Common myeloid progenitor, CD34-positive (primary cell): ENCODE results near the gene WNK2.

ENCODE experiments used
- CTCF ChIA-PET: fragments of 350-600 bp; sonication (Branson Sonifier 250); formaldehyde crosslinking; loops from one replicate; lab custom pipeline; 2021; ENCODE audit warnings: antibody characterized with exemption; lab: Charles Lee
- POLR2A ChIA-PET: fragments of 350-600 bp; sonication (Branson Sonifier 250); formaldehyde crosslinking; loops from one replicate; lab custom pipeline; 2021; ENCODE audit warnings: antibody characterized with exemption; lab: Charles Lee
- DNase-seq, 3 donors: peaks; one replicate each; pipeline versions ENCODE4 v3.0.0 to v3.0.0-alpha.2; 2013
- H3K27ac ChIP-seq, 2 experiments: 1 replicate in 1 of 2; 2 replicates in 1 of 2; pipeline ENCODE4 v1.7.0; 2013; ENCODE audit warnings: inconsistent platforms in 2 of 2, low read length in 2 of 2, mild to moderate bottlenecking in 2 of 2, low read depth in 1 of 2, moderate library complexity in 1 of 2; ENCODE audit not compliant: severe bottlenecking in 2 of 2, insufficient read depth in 1 of 2, poor library complexity in 1 of 2
- H3K27me3 ChIP-seq, 5 experiments: replicated peaks in 2 of 5; 1 replicate in 3 of 5; 2 replicates in 2 of 5; pipeline versions ENCODE4 v1.6.1 to v1.7.0; 2013; ENCODE audit warnings: low read length in 4 of 5, mild to moderate bottlenecking in 2 of 5, moderate library complexity in 2 of 5, inconsistent platforms in 1 of 5; ENCODE audit not compliant: insufficient read depth in 5 of 5, control insufficient read depth in 4 of 5
- H3K36me3 ChIP-seq, 4 experiments: 1 replicate in 2 of 4; 2 replicates in 2 of 4; pipeline versions ENCODE4 v1.6.1 to v1.7.0; 2013; ENCODE audit warnings: low read length in 3 of 4, control low read depth in 1 of 4, mild to moderate bottlenecking in 1 of 4; ENCODE audit not compliant: control insufficient read depth in 4 of 4, insufficient read depth in 4 of 4
- H3K4me1 ChIP-seq, 4 experiments: 1 replicate in 3 of 4; 2 replicates in 1 of 4; pipeline versions ENCODE4 v1.6.1 to v1.7.1; 2013; ENCODE audit warnings: low read length in 3 of 4, mild to moderate bottlenecking in 3 of 4, control low read depth in 1 of 4, inconsistent platforms in 1 of 4, moderate library complexity in 1 of 4; ENCODE audit not compliant: control insufficient read depth in 4 of 4, insufficient read depth in 4 of 4; ENCODE audit errors: control extremely low read depth in 1 of 4
- H3K4me3 ChIP-seq, 7 experiments: 1 replicate in 4 of 7; 2 replicates in 3 of 7; pipeline versions ENCODE4 v1.5.1 to v1.7.0; 2013; ENCODE audit warnings: mild to moderate bottlenecking in 7 of 7, low read length in 6 of 7, moderate library complexity in 6 of 7, inconsistent platforms in 2 of 7, low read depth in 2 of 7, control low read depth in 1 of 7; ENCODE audit not compliant: insufficient read depth in 4 of 7, control insufficient read depth in 1 of 7; ENCODE audit errors: extremely low read depth in 1 of 7
- H3K9me3 ChIP-seq, 5 experiments: 1 replicate in 4 of 5; 2 replicates in 1 of 5; pipeline versions ENCODE4 v1.6.1 to v1.7.1; 2013; ENCODE audit warnings: low read length in 4 of 5, mild to moderate bottlenecking in 2 of 5, inconsistent platforms in 1 of 5, low read depth in 1 of 5, moderate library complexity in 1 of 5; ENCODE audit not compliant: control insufficient read depth in 4 of 5, insufficient read depth in 2 of 5; ENCODE audit errors: control extremely low read depth in 1 of 5
- WGBS: methylation state at CpG from one replicate; pipeline ENCODE4 v1.1.5; 2013; ENCODE audit not compliant: insufficient coverage; 5-methylcytosine and 5-hydroxymethylcytosine counted together

The WNK2 gene

DNA sequence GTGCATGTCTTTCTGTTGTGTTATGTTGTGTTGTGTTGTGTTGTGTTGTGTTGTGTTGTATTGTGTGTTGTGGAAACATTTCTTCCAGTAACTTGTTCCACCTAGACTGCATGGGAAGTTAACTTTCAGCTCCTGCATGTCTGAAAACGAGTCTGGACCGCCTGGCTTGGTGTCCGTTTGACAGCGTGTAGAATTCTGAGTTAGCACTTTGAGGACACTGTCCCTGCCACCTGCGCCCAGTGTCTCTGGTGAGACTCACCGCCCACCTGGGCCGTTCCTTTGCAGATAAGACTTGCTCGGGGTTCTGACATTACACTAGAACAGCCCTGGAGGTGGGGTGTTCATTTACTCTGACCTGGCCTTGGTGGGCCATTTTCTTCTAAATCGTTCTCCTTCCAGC lies 42.0 kb downstream of the WNK2 start:
- H3K4me1 ChIP-seq: peaks cover 0 to 32% (median 9%) of the 10 kb centered on the region in 4 experiments

DNA sequence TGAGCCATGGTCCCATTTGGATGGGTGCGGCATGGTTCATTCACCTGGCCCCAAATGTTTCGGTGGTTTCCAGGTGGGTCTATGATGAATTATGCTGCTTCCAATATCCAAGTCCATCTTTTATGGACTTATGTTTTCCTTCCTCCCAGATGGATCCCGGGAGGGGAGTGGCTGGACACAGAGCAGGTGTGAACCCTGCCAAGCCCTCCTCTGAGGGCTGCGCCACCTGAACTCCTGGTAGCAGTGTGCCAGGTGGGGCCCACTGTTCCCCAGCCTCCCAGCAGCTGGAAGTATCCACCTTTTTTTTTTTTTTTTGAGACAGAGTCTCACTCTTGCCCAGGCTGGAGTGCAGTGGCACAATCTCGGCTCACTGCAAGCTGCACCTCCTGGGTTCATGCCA lies 42.9 kb downstream of the WNK2 start:
- H3K36me3 ChIP-seq: no peaks in the 10 kb centered on the region
- no peak for DNase-seq
- WGBS: 88% methylated on average over 4 of the region's 5 CpGs
- H3K27ac ChIP-seq: no peak overlapping the region
- ChIA-PET POLR2A (no interaction called here), CTCF (interaction anchor here (1.0 kb wide), 1 partner anchor 14 kb away, joined by 3 read pairs; no protein-coding TSS in a partner anchor)
- H3K9me3 ChIP-seq: peaks cover 0 to 3% (median 0%) of the 10 kb centered on the region in 5 experiments
- peaks cover 0 to 52% (median 22%) of the 10 kb centered on the region in 5 experiments for H3K27me3 ChIP-seq
- no peak overlapping the region for H3K4me3 ChIP-seq
- H3K4me1 ChIP-seq: peaks cover 0 to 41% (median 18%) of the 10 kb centered on the region in 4 experiments

More for the DNA sequence above, 42.0 kb downstream of the WNK2 start:
- peaks cover 0 to 3% (median 0%) of the 10 kb centered on the region in 5 experiments for H3K9me3 ChIP-seq
- 95% methylated on average over 8 of the region's 9 CpGs for WGBS
- H3K4me3 ChIP-seq: no peak overlapping the region
- H3K36me3 ChIP-seq: no peaks in the 10 kb centered on the region
- ChIA-PET POLR2A (no interaction called here), CTCF (no interaction called here)
- H3K27me3 ChIP-seq: peaks cover 0 to 45% (median 19%) of the 10 kb centered on the region in 5 experiments
- DNase-seq: no peak
- H3K27ac ChIP-seq: no peak overlapping the region

DNA sequence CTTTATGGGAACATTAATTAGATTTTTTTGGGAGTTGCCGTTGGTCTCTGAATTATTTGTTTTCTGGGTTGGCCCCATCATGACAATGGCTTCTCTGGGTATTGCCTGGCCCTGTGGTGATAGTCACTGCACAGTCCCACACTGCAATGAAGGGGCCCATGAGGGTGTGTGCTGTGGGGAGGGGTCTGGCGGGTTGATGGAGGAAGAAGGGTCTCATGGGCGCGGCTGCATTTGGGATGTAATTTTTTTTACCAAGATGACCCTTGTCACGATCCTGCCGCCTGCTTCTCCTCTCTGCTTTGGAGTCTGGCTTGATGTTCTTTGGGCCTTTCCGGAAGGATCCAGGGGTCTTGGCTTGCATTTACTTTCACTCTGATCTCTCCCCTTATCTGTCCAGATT lies 44.1 kb downstream of the WNK2 start:
- DNase-seq: no peak
- ChIA-PET CTCF (no interaction called here), POLR2A (interaction anchor here (1.0 kb wide), 1 partner anchor 13 kb away, joined by 3 read pairs; no protein-coding TSS in a partner anchor)
- H3K9me3 ChIP-seq: peaks cover 0 to 3% (median 0%) of the 10 kb centered on the region in 5 experiments
- peaks cover 0 to 40% (median 19%) of the 10 kb centered on the region in 4 experiments for H3K4me1 ChIP-seq
- peaks cover 0 to 64% (median 28%) of the 10 kb centered on the region in 5 experiments for H3K27me3 ChIP-seq
- WGBS: 100% methylated on average over 4 of the region's 7 CpGs
- no peak overlapping the region for H3K27ac ChIP-seq
- H3K4me3 ChIP-seq: no peak overlapping the region
- H3K36me3 ChIP-seq: no peaks in the 10 kb centered on the region

DNA sequence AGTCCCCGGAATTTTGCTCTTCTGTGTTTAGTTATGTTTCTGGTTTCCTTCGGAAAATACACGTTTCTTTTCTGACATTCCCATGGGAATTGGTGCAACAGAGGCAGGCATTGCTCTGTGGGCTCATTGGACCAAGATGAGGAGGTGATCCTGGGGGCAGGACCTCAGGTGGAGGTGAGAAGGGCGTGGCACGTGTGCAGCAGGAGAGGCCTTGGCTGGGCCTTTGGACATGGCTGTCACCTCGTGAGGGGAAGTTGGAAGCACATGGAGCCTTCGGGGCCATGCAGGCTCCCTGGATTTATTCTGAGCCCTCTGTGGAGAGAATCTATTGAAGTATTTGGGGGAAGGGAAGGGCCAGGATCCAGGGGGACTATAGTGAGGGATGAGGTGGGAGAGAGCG lies 44.5 kb downstream of the WNK2 start:
- peaks cover 0 to 36% (median 16%) of the 10 kb centered on the region in 4 experiments for H3K4me1 ChIP-seq
- POLR2A ChIA-PET: interaction anchor here (1.0 kb wide), 1 partner anchor 13 kb away, joined by 3 read pairs; no protein-coding TSS in a partner anchor
- peaks cover 0 to 67% (median 30%) of the 10 kb centered on the region in 5 experiments for H3K27me3 ChIP-seq
- H3K27ac ChIP-seq: no peak overlapping the region
- no peaks in the 10 kb centered on the region for H3K36me3 ChIP-seq
- 91% methylated on average over 8 of the region's 8 CpGs for WGBS
- H3K4me3 ChIP-seq: no peak overlapping the region
- CTCF ChIA-PET: no interaction called here
- DNase-seq: no peak
- peaks cover 0 to 3% (median 0%) of the 10 kb centered on the region in 5 experiments for H3K9me3 ChIP-seq

DNA sequence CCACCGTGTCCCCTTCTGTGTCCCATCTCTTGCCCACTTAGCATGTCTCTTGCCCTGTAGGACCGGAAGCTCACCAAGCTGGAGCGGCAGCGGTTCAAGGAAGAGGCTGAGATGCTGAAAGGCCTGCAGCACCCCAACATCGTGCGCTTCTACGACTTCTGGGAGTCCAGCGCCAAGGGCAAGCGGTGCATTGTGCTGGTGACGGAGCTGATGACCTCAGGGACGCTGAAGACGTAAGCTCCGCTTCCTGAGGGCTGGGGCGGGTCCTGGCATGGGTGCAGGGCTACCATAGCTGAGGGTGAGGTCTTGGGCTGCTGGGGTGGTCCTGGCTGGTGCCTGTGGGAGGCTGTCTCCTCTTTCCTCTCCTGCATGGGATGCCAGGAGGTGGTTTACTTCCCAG lies 45.7 kb downstream of the WNK2 start:
- H3K27me3 ChIP-seq: peaks cover 0 to 78% (median 32%) of the 10 kb centered on the region in 5 experiments
- DNase-seq: no peak
- H3K4me3 ChIP-seq: no peak overlapping the region
- 97% methylated on average over 14 of the region's 14 CpGs for WGBS
- H3K36me3 ChIP-seq: no peaks in the 10 kb centered on the region
- H3K9me3 ChIP-seq: peaks cover 0 to 3% (median 0%) of the 10 kb centered on the region in 5 experiments
- no peak overlapping the region for H3K27ac ChIP-seq
- POLR2A ChIA-PET: no interaction called here
- H3K4me1 ChIP-seq: peaks cover 0 to 24% (median 12%) of the 10 kb centered on the region in 4 experiments
- CTCF ChIA-PET: interaction anchor here (1.9 kb wide), 1 partner anchor 8 kb away, joined by 7 read pairs; no protein-coding TSS in a partner anchor

DNA sequence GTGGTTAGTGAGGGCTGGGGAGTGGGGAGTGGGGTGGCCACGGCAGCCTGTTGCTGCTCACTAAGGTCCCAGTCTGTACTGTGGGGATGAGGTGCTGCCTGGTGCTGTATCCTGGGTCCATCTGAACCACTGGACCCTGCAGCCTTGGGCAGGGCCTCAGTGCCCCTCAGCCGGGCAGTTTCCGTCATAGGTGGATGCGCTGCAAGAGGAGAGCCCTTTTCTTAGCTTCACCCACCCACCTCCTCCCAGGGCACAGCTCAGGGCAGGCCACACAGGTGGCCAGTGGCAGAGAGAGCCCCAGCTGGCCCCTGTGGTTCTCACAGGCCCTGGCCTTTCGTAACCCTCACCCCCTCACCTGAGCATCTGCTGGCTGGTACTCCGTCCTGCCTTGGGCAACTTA lies 46.2 kb downstream of the WNK2 start:
- ChIA-PET CTCF (interaction anchor here (1.9 kb wide), 1 partner anchor 9 kb away, joined by 7 read pairs; no protein-coding TSS in a partner anchor), POLR2A (no interaction called here)
- DNase-seq: no peak
- peaks cover 0 to 3% (median 0%) of the 10 kb centered on the region in 5 experiments for H3K9me3 ChIP-seq
- no peak overlapping the region for H3K4me3 ChIP-seq
- H3K4me1 ChIP-seq: peaks cover 0 to 20% (median 12%) of the 10 kb centered on the region in 4 experiments
- no peaks in the 10 kb centered on the region for H3K36me3 ChIP-seq
- peaks cover 0 to 83% (median 35%) of the 10 kb centered on the region in 5 experiments for H3K27me3 ChIP-seq
- H3K27ac ChIP-seq: no peak overlapping the region
- 88% methylated on average over 4 of the region's 6 CpGs for WGBS

DNA sequence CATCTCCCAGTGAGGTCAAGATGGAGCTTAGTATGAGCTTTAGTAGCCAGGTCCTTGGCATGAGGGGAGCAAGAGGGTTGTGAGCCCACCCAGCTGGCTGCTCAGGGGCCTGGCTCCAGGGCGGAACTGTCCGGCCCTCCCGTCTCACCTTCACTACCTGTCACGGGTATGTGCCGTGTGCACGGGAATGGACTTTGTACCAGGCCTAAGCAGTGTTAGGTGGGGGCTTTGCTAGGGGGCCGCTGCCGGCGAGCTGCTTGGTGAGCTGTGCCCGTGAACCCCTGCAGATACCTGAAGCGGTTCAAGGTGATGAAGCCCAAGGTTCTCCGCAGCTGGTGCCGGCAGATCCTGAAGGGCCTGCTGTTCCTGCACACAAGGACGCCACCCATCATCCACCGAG lies 46.7 kb downstream of the WNK2 start:
- Histone ChIP-seq H3K9me3 (peaks cover 0 to 3% (median 0%) of the 10 kb centered on the region in 5 experiments), H3K4me3 (no peak overlapping the region), H3K4me1 (peaks cover 0 to 16% (median 12%) of the 10 kb centered on the region in 4 experiments), H3K27me3 (peaks cover 0 to 86% (median 36%) of the 10 kb centered on the region in 5 experiments), H3K27ac (no peak overlapping the region), H3K36me3 (no peaks in the 10 kb centered on the region)
- WGBS: 97% methylated on average over 12 of the region's 15 CpGs
- DNase-seq: no peak
- ChIA-PET POLR2A (no interaction called here), CTCF (interaction anchor here (1.9 kb wide), 1 partner anchor 9 kb away, joined by 7 read pairs; no protein-coding TSS in a partner anchor)
